Suprapubic skin (tissue), 4 donors: Measurements from ENCODE around the gene RBFA. TPM values are rescaled to one million over a fixed set of nuclear protein-coding genes. Genes with fewer than 3 reads are reported as not detected.

Experiments
- DNase-seq, 2 donors: peaks; one replicate each; pipeline ENCODE4 v3.0.0-alpha.2; 2019; ENCODE audit warnings: low spot score in 2 of 2
- H3K27ac ChIP-seq: fragments of 200-600 bp; sonication (generic); one replicate; pipeline ENCODE4 v1.5.1; 2019
- H3K27me3 ChIP-seq: fragments of 200-600 bp; sonication (generic); one replicate; pipeline ENCODE4 v1.5.1; 2019
- H3K36me3 ChIP-seq: fragments of 200-600 bp; sonication (generic); one replicate; pipeline ENCODE4 v1.5.1; 2019
- H3K4me1 ChIP-seq: fragments of 200-600 bp; sonication (generic); one replicate; pipeline ENCODE4 v1.5.1; 2019
- H3K4me3 ChIP-seq: fragments of 200-600 bp; sonication (generic); one replicate; pipeline ENCODE4 v1.5.1; 2019; ENCODE audit warnings: mild to moderate bottlenecking
- H3K9me3 ChIP-seq: fragments of 200-600 bp; sonication (generic); one replicate; pipeline ENCODE4 v1.5.1; 2019
- EP300 ChIP-seq: sonication (generic); formaldehyde crosslinking; IDR thresholded peaks from one replicate; pipeline ENCODE4 v1.6.1; 2017; ENCODE audit warnings: antibody characterized with exemption
- POLR2A ChIP-seq, 2 donors: fragments of 450-650 bp; IDR thresholded peaks; one replicate each; pipeline ENCODE4 v1.6.1; 2017; ENCODE audit warnings: antibody characterized with exemption in 2 of 2, mild to moderate bottlenecking in 2 of 2, moderate library complexity in 2 of 2
- POLR2AphosphoS5 ChIP-seq, 3 donors: sonication (generic); formaldehyde crosslinking; IDR thresholded peaks; one replicate each; pipeline ENCODE4 v1.6.1; 2017; ENCODE audit warnings: antibody characterized with exemption in 3 of 3
- WGBS: methylation state at CpG from one replicate; pipeline ENCODE4 v1.1.5; 2018; 5-methylcytosine and 5-hydroxymethylcytosine counted together
- total RNA-seq, 4 donors: library from RNA; depleted of rRNA; stranded (reverse); fragments of >200 nt; gene quantifications; one replicate each; pipeline ENCODE4 v1.1.0, GENCODE V29; 2016
- TF ChIP-seq, protein P1 (sequence below), 2 donors: fragments of 200-600 bp in 1 of 2; fragments of 450-650 bp in 1 of 2; sonication (generic) in 1 of 2; IDR thresholded peaks; one replicate each; pipeline ENCODE4 v1.5.1; 2016 to 2019; ENCODE audit warnings: antibody characterized with exemption in 2 of 2, mild to moderate bottlenecking in 1 of 2, moderate library complexity in 1 of 2

Gene RBFA
- total RNA-seq, 4 donors from 2014 or later = 40.5 to 66.1 (median 47.8) TPM

- 90% methylated on average over 8 of the region's 8 CpGs for WGBS
- Histone ChIP-seq H3K27ac (no peak overlapping the region), H3K36me3 (peaks cover 69% of the 10 kb centered on the region), H3K4me1 (no peaks in the 10 kb centered on the region), H3K4me3 (no peak overlapping the region), H3K27me3 (no peaks in the 10 kb centered on the region), H3K9me3 (peaks cover under 1% of the 10 kb centered on the region)
- DNase-seq = no peak
- TF ChIP-seq POLR2AphosphoS5 (IDR thresholded peaks at IDR 0.05) (no peak), EP300 (no peak), POLR2A (IDR thresholded peaks at IDR 0.05) (no peak)
- TF ChIP-seq, protein P1, sequence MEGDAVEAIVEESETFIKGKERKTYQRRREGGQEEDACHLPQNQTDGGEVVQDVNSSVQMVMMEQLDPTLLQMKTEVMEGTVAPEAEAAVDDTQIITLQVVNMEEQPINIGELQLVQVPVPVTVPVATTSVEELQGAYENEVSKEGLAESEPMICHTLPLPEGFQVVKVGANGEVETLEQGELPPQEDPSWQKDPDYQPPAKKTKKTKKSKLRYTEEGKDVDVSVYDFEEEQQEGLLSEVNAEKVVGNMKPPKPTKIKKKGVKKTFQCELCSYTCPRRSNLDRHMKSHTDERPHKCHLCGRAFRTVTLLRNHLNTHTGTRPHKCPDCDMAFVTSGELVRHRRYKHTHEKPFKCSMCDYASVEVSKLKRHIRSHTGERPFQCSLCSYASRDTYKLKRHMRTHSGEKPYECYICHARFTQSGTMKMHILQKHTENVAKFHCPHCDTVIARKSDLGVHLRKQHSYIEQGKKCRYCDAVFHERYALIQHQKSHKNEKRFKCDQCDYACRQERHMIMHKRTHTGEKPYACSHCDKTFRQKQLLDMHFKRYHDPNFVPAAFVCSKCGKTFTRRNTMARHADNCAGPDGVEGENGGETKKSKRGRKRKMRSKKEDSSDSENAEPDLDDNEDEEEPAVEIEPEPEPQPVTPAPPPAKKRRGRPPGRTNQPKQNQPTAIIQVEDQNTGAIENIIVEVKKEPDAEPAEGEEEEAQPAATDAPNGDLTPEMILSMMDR (IDR thresholded peaks at IDR 0.05) = no peak
Measured at GRCh38 chr18:80046011-80046410, 11.8 kb downstream of the RBFA start.

GRCh38 chr18:80046431-80046830 is 12.2 kb downstream of the RBFA start:
- no peak for DNase-seq
- H3K27me3 ChIP-seq = no peaks in the 10 kb centered on the region
- peaks cover 73% of the 10 kb centered on the region for H3K36me3 ChIP-seq
- H3K4me3 ChIP-seq = no peak overlapping the region
- H3K9me3 ChIP-seq = peaks cover 5% of the 10 kb centered on the region
- WGBS = 92% methylated on average over 13 of the region's 16 CpGs
- no peaks in the 10 kb centered on the region for H3K4me1 ChIP-seq
- TF ChIP-seq POLR2AphosphoS5 (IDR thresholded peaks at IDR 0.05) (no peak), POLR2A (IDR thresholded peaks at IDR 0.05) (no peak), EP300 (no peak)
- TF ChIP-seq, protein P1 (IDR thresholded peaks at IDR 0.05) = no peak
- H3K27ac ChIP-seq = no peak overlapping the region

- Histone ChIP-seq H3K36me3 (peaks cover 73% of the 10 kb centered on the region), H3K4me1 (no peaks in the 10 kb centered on the region), H3K9me3 (peaks cover 10% of the 10 kb centered on the region), H3K27ac (no peak overlapping the region), H3K27me3 (no peaks in the 10 kb centered on the region), H3K4me3 (no peak overlapping the region)
- TF ChIP-seq, protein P1 (IDR thresholded peaks at IDR 0.05) = no peak
- TF ChIP-seq EP300 (no peak), POLR2AphosphoS5 (IDR thresholded peaks at IDR 0.05) (no peak), POLR2A (IDR thresholded peaks at IDR 0.05) (no peak)
- WGBS = 78% methylated on average over 10 of the region's 10 CpGs
- DNase-seq = no peak
Measured at GRCh38 chr18:80046961-80047541, 12.8 kb downstream of the RBFA start.

- WGBS = 97% methylated on average over 6 of the region's 6 CpGs
- H3K4me1 ChIP-seq = no peaks in the 10 kb centered on the region
- peaks cover 41% of the 10 kb centered on the region for H3K36me3 ChIP-seq
- DNase-seq = no peak
- no peak overlapping the region for H3K27ac ChIP-seq
- no peak overlapping the region for H3K4me3 ChIP-seq
- peaks cover 31% of the 10 kb centered on the region for H3K9me3 ChIP-seq
- H3K27me3 ChIP-seq = no peaks in the 10 kb centered on the region
- TF ChIP-seq POLR2AphosphoS5 (IDR thresholded peaks at IDR 0.05) (no peak), POLR2A (IDR thresholded peaks at IDR 0.05) (no peak), EP300 (no peak)
- TF ChIP-seq, protein P1 (IDR thresholded peaks at IDR 0.05) = no peak
Measured at GRCh38 chr18:80050797-80051196, 16.6 kb downstream of the RBFA start.

DNA sequence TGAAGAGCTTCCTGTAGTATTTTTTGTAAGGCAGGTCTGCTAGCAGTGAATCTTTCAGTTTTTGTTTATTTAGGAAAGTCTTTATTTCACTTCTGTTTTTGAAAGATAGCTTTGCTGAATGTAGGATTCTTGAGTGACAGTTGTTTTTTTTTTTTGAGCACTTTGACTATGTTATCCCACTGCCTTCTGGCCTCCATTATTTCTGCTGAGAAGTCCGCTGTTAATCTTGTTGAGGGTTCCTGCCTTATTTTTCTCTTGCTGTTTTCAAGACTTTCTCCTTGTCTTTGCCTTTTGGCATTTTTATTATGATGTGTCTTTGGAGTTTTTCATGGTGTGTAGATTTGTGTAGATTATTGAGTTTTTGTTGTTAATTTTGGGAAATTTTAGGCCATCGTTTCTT is 21.9 kb downstream of the RBFA start:
- DNase-seq = no peak
- TF ChIP-seq, protein P1 (IDR thresholded peaks at IDR 0.05) = no peak
- no peak for TF ChIP-seq EP300
- no peak for TF ChIP-seq POLR2A (IDR thresholded peaks at IDR 0.05)
- TF ChIP-seq POLR2AphosphoS5 (IDR thresholded peaks at IDR 0.05) = no peak
- H3K9me3 ChIP-seq = peaks cover 38% of the 10 kb centered on the region
- no peak overlapping the region for H3K27ac ChIP-seq
- H3K4me1 ChIP-seq = no peaks in the 10 kb centered on the region
- no peaks in the 10 kb centered on the region for H3K27me3 ChIP-seq
- H3K36me3 ChIP-seq = peaks cover 3% of the 10 kb centered on the region
- no peak overlapping the region for H3K4me3 ChIP-seq
- WGBS = 100% methylated on average over 2 of the region's 2 CpGs
